HG03520 (cell line): ENCODE results near the gene PDE10A.
"Not testable (repeated sequence)": the region's sequence is repeated elsewhere in the genome, so short reads cannot be mapped to it uniquely, and the experiment has no call there.

Source experiments
- ATAC-seq: cut with Tn5 transposase; IDR thresholded peaks from one replicate; pipeline ENCODE4 v1.9.1; 2021; ENCODE audit warnings: mild to moderate bottlenecking, moderate library complexity; ENCODE audit not compliant: unreplicated experiment

The PDE10A gene

GRCh38 chr6:165486183-165487137, 176.6 kb downstream of the PDE10A start:
- ATAC-seq = no peak

- no peak for ATAC-seq
Measured at GRCh38 chr6:165484178-165484889, 178.7 kb downstream of the PDE10A start.

- no peak for ATAC-seq
Measured at GRCh38 chr6:165481921-165482320, 181.1 kb downstream of the PDE10A start.

GRCh38 chr6:165480916-165481315, 182.1 kb downstream of the PDE10A start:
- ATAC-seq = no peak

- no peak for ATAC-seq
Measured at GRCh38 chr6:165478581-165478980, 184.5 kb downstream of the PDE10A start.

- ATAC-seq = no peak
Measured at GRCh38 chr6:165469483-165469882, 193.6 kb downstream of the PDE10A start.

GRCh38 chr6:165468340-165469235, 194.5 kb downstream of the PDE10A start:
- no peak for ATAC-seq

GRCh38 chr6:165463499-165463898, 199.5 kb downstream of the PDE10A start:
- not testable (repeated sequence) for ATAC-seq

GRCh38 chr6:165459605-165460301, 203.3 kb downstream of the PDE10A start:
- ATAC-seq = not testable (repeated sequence)

- no peak for ATAC-seq
Measured at GRCh38 chr6:165458134-165458533, 204.9 kb downstream of the PDE10A start.

GRCh38 chr6:165456286-165456685, 206.8 kb downstream of the PDE10A start:
- ATAC-seq = no peak

- ATAC-seq = no peak
Measured at GRCh38 chr6:165455488-165455887, 207.6 kb downstream of the PDE10A start.

GRCh38 chr6:165453395-165453794, 209.6 kb downstream of the PDE10A start:
- ATAC-seq = no peak

GRCh38 chr6:165451838-165452237, 211.2 kb downstream of the PDE10A start:
- no peak for ATAC-seq

GRCh38 chr6:165448210-165448609, 214.8 kb downstream of the PDE10A start:
- ATAC-seq = no peak

- ATAC-seq = no peak
Measured at GRCh38 chr6:165447141-165447540, 215.9 kb downstream of the PDE10A start.

GRCh38 chr6:165446331-165446730, 216.7 kb downstream of the PDE10A start:
- ATAC-seq = no peak

GRCh38 chr6:165443462-165443861, 219.6 kb downstream of the PDE10A start:
- ATAC-seq = no peak

- ATAC-seq = no peak
Measured at GRCh38 chr6:165441181-165441580, 221.9 kb downstream of the PDE10A start.

GRCh38 chr6:165439928-165440554, 223.0 kb downstream of the PDE10A start:
- no peak for ATAC-seq
